Measurements from ENCODE around the gene DLG2. TPM values are rescaled to one million over a fixed set of nuclear protein-coding genes. Genes with fewer than 3 reads are reported as not detected.

The DLG2 gene
- total and polyA plus RNA-seq, 2 donors (not counting 3 experiments of a cell fraction or from before 2014, with no cell fraction given), result 0.15 to 1.1 TPM

GRCh38 chr11:84146826-84147225 is 1480.3 kb downstream of the DLG2 start:
- POLR2A ChIA-PET, result no interaction called here
- intact Hi-C loops (cut with micrococcal nuclease), result no loop called here
- Histone ChIP-seq H3K27ac (ENCODE audit: insufficient read depth, low read depth, low read length) (no peak overlapping the region), H2AFZ (ENCODE audit: low read depth, low read length) (no peak overlapping the region), H3K9me3 (replicated peaks; ENCODE audit: control insufficient read depth, insufficient read depth, low read length) (no peaks in the 10 kb centered on the region), H3K9ac (replicated peaks; ENCODE audit: extremely low read depth, insufficient read depth, low read length) (no peak overlapping the region), H3K4me2 (ENCODE audit: insufficient read depth, low read length) (no peak overlapping the region), H3K27me3 (ENCODE audit: control insufficient read depth in 2 of 2, insufficient read depth in 2 of 2, low read length in 2 of 2) (no peaks in the 10 kb centered on the region), H4K20me1 (replicated peaks; ENCODE audit: control insufficient read depth, extremely low read depth, insufficient read depth, low read length) (no peaks in the 10 kb centered on the region), H3K36me3 (ENCODE audit: control insufficient read depth in 2 of 2, extremely low read depth in 1 of 2, insufficient read depth in 2 of 2, low read length in 2 of 2) (no peaks in the 10 kb centered on the region), H3K79me2 (ENCODE audit: control insufficient read depth, insufficient read depth, low read length) (no peaks in the 10 kb centered on the region), H3K4me1 (ENCODE audit: control insufficient read depth, extremely low read depth, insufficient read depth, low read length) (no peaks in the 10 kb centered on the region), H3K9me1 (replicated peaks; ENCODE audit: control insufficient read depth, extremely low read depth, insufficient read depth, low read length) (no peaks in the 10 kb centered on the region), H3K4me3 (replicated peaks in 1 of 3; ENCODE audit: insufficient read depth in 1 of 3, low read depth in 1 of 3, low read length in 3 of 3) (no peak overlapping the region)
- DNase-seq (ENCODE audit: low read depth, low spot score) (no peak), FAIRE-seq (no peak)
- dilution Hi-C loops (cut with MboI; ENCODE audit: extremely low pct_ligation_motif_present, low sequenced_read_pairs), result no loop called here
- CTCF ChIA-PET, result no interaction called here
- TF ChIP-seq GATA2 (IDR thresholded peaks at IDR 0.05; ENCODE audit: insufficient read depth, insufficient read length, low read depth, low read length), result no peak
- no peak for TF ChIP-seq MYC (IDR thresholded peaks at IDR 0.05; ENCODE audit: low read depth, low read length)
- BruUV-seq (replicated peaks), result no TSS peak

GRCh38 chr11:84145616-84146185 is 1481.4 kb downstream of the DLG2 start:
- POLR2A ChIA-PET, result no interaction called here

More at GRCh38 chr11:84145616-84146185, 1481.4 kb downstream of the DLG2 start:
- dilution Hi-C loops (cut with MboI; ENCODE audit: extremely low pct_ligation_motif_present, low sequenced_read_pairs), result no loop called here
- CTCF ChIA-PET, result no interaction called here
- TF ChIP-seq POLR2A (IDR thresholded peaks at IDR 0.05; ENCODE audit: low read depth, low read length), result no peak
- TF ChIP-seq EZH2 (IDR thresholded peaks at IDR 0.05; ENCODE audit: borderline replicate concordance, low read depth, low read length, severe bottlenecking), result no peak
- TF ChIP-seq POLR2AphosphoS5 (IDR thresholded peaks at IDR 0.05; ENCODE audit: insufficient read depth, low read depth, low read length), result no peak
- TF ChIP-seq GATA2 (IDR thresholded peaks at IDR 0.05; ENCODE audit: insufficient read depth, insufficient read length, low read depth, low read length), result no peak
- TF ChIP-seq JUN (IDR thresholded peaks at IDR 0.05; ENCODE audit: borderline replicate concordance, insufficient read depth, insufficient read length, low read depth), result no peak
- TF ChIP-seq MAX (IDR thresholded peaks at IDR 0.05; ENCODE audit: insufficient read depth, insufficient read length), result no peak
- no peak for TF ChIP-seq CTCF (IDR thresholded peaks at IDR 0.05; ENCODE audit: extremely low read depth in 1 of 2, insufficient read depth in 1 of 2, low read depth in 1 of 2, low read length in 2 of 2)
- no peak for TF ChIP-seq FOS (IDR thresholded peaks at IDR 0.05; ENCODE audit: borderline replicate concordance, insufficient read depth, low read length)
- no peak for TF ChIP-seq MYC (IDR thresholded peaks at IDR 0.05; ENCODE audit: low read depth, low read length)
- BruUV-seq (replicated peaks), result no TSS peak
- no peaks in the 10 kb centered on the region for H3K36me3 ChIP-seq (ENCODE audit: control insufficient read depth in 2 of 2, extremely low read depth in 1 of 2, insufficient read depth in 2 of 2, low read length in 2 of 2)
- H3K9ac ChIP-seq (replicated peaks; ENCODE audit: extremely low read depth, insufficient read depth, low read length), result no peak overlapping the region
- intact Hi-C loops (cut with micrococcal nuclease), result no loop called here
- H3K9me3 ChIP-seq (replicated peaks; ENCODE audit: control insufficient read depth, insufficient read depth, low read length), result no peaks in the 10 kb centered on the region
- no peak overlapping the region for H2AFZ ChIP-seq (ENCODE audit: low read depth, low read length)
- no peaks in the 10 kb centered on the region for H3K79me2 ChIP-seq (ENCODE audit: control insufficient read depth, insufficient read depth, low read length)
- no peak overlapping the region for H3K27ac ChIP-seq (ENCODE audit: insufficient read depth, low read depth, low read length)
- H3K4me3 ChIP-seq (replicated peaks in 1 of 3; ENCODE audit: insufficient read depth in 1 of 3, low read depth in 1 of 3, low read length in 3 of 3), result no peak overlapping the region
- FAIRE-seq (no peak), DNase-seq (ENCODE audit: low read depth, low spot score) (no peak)
- H4K20me1 ChIP-seq (replicated peaks; ENCODE audit: control insufficient read depth, extremely low read depth, insufficient read depth, low read length), result no peaks in the 10 kb centered on the region
- H3K4me2 ChIP-seq (ENCODE audit: insufficient read depth, low read length), result no peak overlapping the region
- H3K9me1 ChIP-seq (replicated peaks; ENCODE audit: control insufficient read depth, extremely low read depth, insufficient read depth, low read length), result no peaks in the 10 kb centered on the region
- H3K27me3 ChIP-seq (ENCODE audit: control insufficient read depth in 2 of 2, insufficient read depth in 2 of 2, low read length in 2 of 2), result no peaks in the 10 kb centered on the region
- no peaks in the 10 kb centered on the region for H3K4me1 ChIP-seq (ENCODE audit: control insufficient read depth, extremely low read depth, insufficient read depth, low read length)
